Stimulated activated CD4-positive, alpha-beta T cell treated with anti-CD3 and anti-CD28 coated beads, Interleukin-4, amount 100 ng/mL, for 4 hours (primary cell): ENCODE data around the gene DGKI.
"Not testable (repeated sequence)": the region's sequence is repeated elsewhere in the genome, so short reads cannot be mapped to it uniquely, and the experiment has no call there.

Experiments used
- DNase-seq, 2 experiments: peaks; one replicate each; pipeline ENCODE4 v3.0.0-alpha.2; 2020

DGKI gene

DNA sequence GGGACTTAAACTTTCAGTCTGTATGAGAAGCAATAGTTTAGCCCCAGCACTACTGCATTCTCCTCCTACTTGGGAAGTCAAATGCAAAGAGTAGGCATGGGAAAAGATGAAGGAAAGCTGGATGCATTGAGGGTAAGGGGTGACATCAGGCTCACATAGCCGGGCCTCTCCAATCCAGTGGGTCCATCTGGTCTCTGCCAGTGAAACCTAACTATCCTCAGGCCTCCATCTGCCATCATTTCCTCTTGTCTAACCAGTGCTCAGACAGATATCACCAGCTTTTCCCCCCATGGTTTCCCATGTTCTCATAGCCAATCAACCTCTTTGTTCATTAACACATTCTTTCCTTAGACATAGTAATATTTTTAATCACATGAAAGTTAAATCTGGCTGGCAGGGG is 118.3 kb downstream of the DGKI start:
- DNase-seq, result no peak

GRCh38 chr7:137727413-137727812 is 119.4 kb downstream of the DGKI start:
- no peak for DNase-seq

GRCh38 chr7:137718355-137718754 is 128.4 kb downstream of the DGKI start:
- DNase-seq, result no peak

DNA sequence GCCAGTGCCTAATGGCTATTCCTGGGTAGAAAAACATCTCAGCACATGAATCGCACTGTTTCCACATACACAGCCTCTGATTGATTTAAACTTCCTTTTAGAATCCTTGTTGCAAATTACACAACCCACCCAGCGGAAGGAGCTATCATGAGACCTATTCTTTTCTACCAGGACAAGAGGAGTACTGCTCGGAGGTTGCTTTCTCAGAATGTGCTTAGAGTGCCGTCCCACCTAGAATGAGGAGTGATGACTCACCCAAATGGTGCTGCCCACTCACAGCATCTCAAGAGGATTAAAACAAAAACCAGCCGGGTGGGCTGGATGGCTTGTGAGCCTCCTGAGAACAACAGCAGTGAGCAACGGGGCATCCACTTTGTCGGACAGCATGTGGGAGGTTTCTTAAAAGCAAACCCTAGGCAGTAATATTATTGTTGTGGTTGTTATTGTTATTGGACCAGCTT is 128.9 kb downstream of the DGKI start:
- no peak for DNase-seq

GRCh38 chr7:137717045-137717444 is 129.7 kb downstream of the DGKI start:
- DNase-seq, result no peak

DNA sequence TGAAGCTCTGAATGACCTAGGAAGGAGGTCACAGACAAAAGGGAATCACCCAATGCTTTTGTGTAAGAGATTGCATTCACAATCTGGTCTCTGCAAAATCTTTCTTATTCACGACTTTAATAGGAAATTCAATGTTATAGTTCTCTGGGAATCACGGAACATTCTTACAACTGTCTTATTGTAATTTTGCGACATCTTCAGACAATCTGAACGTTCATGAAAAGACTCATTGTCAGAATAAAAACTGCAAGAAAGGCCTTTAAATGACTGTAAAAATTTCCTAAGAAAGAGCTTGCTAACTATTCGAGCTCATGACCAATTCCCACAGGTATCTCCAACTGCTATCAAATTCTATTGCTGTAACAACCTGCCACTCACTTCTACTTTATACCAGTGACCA is 130.7 kb downstream of the DGKI start:
- DNase-seq, result no peak

- DNase-seq, result no peak
These were observed 131.2 kb downstream of the DGKI start for GRCh38 chr7:137715533-137715932.

DNA sequence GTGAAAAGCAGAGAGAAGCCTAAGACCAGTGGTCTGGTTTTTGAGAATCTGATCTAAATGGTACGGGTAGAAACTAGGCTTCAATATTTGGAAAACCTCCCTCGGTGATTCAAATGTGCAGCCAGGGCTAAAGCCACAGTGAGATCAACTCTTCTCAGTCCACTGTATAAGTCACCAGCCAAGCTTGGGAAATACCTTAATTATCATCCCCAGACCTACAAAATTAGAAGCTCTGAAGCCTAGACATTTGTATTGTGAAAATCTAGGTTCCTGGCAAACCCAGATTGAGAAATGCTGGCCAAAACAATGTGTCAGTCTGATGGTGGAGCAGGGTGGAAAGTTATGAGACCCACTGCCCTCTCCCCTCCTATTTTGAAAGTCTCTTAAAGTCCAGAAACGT is 131.7 kb downstream of the DGKI start:
- DNase-seq, result no peak

GRCh38 chr7:137706330-137706729 is 140.4 kb downstream of the DGKI start:
- not testable (repeated sequence) for DNase-seq

DNA sequence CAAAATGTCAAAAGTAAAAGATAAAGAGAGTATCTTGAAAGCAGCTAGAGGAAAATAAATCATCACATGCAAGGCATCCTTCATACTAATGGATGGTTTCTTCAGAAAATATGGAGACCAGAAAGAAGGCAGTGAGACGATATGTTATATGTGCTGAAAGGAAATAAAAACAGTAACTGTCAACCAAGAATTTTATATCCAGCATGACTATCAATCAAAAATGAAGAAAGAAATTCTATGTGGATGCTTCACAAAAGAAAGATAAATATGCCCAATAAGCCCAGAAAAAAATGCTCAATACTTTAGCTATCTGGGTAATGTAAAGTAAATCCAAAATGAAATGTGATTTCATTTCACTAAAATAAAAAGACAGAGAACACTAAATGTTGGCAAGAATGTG is 142.1 kb downstream of the DGKI start:
- DNase-seq, result no peak

DNA sequence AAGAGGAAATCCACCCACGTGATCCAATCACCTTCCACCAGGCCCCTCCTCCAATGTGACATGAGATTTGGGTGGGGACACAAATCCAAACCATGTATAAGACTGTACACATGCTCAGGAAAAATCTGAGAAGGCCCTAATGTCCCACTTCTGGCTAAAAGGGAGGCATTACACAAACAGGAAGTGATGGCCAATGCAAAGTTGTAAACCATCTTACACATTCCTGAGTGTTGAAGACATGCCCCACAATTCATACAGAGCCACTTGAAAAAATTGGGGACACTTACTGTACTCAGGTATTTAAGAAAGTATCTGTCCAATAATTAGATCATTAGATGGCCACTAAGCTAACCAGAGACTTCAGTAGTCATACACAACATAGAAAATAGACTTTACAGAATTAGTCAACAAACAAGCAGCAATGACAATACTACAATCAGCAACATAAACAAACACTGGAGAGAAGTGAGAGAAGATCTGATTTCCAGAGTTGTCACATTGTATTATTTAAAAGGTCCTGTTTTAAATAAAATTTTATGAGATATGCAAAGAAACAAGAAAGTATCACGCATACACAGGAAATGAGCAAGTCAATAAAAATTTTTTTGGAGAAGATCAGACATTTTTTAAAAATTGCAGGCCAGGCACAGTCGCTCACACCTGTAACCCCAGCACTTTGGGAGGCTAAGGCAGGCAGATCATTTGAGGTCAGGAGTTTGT is 143.3 kb downstream of the DGKI start:
- DNase-seq, result no peak

DNA sequence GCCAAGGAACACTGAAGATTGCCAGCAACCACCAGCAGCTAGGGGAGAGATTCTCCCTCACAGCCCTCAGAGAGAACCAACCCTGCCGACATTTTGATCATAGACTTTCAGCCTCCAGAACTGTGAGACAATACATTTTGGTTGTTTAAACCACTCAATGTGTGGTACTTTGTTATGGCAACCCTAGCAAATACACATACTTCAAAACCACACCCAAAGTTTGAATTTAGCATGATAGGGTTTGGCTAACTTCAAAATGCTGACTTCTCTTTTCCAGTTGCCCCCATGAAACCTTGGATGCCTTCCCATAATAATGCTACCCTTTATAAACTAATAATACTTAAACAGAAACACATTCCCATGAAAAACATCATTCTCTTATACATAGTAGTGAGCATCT is 149.8 kb downstream of the DGKI start:
- DNase-seq, result no peak

GRCh38 chr7:137696376-137696775 is 150.4 kb downstream of the DGKI start:
- no peak for DNase-seq

DNA sequence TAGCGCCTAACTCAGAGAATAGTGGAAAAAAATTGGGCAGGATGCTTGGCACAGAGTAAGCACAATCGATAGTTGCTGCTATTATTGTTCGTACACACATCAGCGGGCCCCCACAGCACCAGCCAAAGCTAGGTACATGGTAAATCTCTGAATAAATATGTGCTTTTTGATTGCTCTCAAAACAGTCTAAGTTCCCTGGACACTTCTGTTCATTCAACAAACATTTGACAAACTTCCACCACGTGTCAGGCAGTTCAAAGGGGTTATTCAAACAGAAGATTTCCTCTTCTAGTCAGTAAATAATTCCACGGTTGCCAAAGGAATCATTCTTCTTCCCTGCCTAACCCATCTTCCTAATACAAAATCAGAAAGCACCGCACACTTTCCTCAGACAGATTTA is 150.8 kb downstream of the DGKI start:
- no peak for DNase-seq

GRCh38 chr7:137695494-137695893 is 151.3 kb downstream of the DGKI start:
- no peak for DNase-seq

- DNase-seq, result no peak
These were observed 152.4 kb downstream of the DGKI start for GRCh38 chr7:137694405-137694804.

DNA sequence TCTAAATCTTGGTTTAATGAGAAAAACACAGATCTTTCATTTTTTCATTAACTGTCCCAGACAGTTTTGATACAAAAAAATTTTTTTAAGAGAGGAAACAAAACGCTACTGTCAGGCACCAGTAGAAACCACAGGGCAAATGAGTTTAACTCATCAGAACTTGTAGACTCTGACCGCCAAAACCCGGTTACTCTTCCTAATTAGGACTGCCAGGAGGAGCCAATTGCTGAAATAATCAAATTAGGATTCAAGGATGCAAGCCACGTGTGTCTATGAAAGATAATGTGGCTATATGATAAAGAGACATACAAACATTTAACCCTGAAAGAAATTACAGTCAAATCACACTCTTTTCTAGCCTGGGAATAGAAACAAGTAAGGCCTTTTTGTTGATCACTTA is 154.4 kb downstream of the DGKI start:
- DNase-seq, result no peak

- no peak for DNase-seq
These were observed 155.2 kb downstream of the DGKI start for GRCh38 chr7:137691566-137691965.

GRCh38 chr7:137690635-137691034 is 156.1 kb downstream of the DGKI start:
- DNase-seq, result no peak

GRCh38 chr7:137689761-137690160 is 157.0 kb downstream of the DGKI start:
- DNase-seq, result no peak

- no peak for DNase-seq
These were observed 159.1 kb downstream of the DGKI start for GRCh38 chr7:137687556-137688265.

DNA sequence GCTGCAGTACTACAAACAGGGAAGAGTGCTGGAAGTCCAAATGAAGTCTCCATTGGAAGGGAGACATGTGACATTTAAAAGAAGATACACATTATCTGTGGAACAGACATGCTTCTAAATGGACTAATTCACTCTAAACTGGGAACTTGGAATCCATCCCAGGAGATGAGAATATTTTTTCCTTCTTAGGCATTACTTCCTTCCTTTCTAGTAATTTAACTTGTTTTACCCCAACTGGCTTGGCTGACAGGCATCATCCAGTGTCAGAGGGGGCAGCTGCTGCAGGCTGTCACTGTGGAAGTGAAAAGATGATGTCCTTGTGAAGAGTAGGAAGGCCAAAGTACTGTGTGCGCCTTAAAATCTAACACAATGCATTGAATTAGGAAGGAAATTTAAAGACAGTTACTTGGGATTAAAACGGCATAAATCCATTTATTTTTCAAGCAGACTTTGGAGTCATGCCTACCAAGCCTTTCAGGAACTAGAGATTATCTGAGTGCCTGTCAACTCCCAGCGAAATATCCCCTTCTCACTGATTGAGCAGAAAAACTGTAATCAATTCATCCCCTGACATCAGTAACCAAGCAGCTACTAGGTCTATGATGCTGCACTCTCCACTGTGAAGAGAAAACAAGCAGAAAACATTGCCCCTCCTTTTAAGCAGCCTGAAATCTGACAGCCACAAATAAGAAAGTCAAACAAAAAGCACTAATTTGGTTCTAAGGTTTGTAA is 161.2 kb downstream of the DGKI start:
- DNase-seq, result no peak

DNA sequence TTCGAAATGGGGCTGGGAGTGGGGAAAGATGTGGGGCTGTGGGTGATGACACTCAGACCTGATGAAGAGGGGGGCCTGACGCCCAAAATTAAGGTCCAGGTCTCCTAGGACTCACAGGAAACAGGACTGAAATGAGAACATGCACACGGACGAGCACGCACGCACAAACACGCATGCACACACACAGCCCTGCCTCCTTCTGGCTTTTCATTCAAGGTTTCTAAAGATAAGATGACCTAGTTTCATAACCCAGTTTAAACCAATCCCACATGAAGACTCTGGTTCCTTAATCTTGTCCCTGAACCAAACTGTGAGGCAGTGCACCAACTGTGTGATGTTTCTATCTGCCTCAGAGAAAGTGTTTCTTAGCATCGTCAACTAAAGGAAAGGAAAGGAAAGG is 162.0 kb downstream of the DGKI start:
- DNase-seq, result no peak

GRCh38 chr7:137684316-137684715 is 162.5 kb downstream of the DGKI start:
- DNase-seq, result no peak
